Glutamatergic neuron (in vitro differentiated cells): ENCODE measurements around the gene RBM45. TPM values are rescaled to one million over a fixed set of nuclear protein-coding genes. Genes with fewer than 3 reads are reported as not detected.
A peak's percentile ranks its signal among the peaks of the same experiment; 100 is the strongest.

Experiments used
- DNase-seq: peaks from one replicate; pipeline ENCODE4 v3.0.0; 2022
- H3K27ac Mint-ChIP-seq: one replicate; pipeline ENCODE4 v1.8.0; 2020; ENCODE audit warnings: mild to moderate bottlenecking, mixed read lengths, inconsistent platforms; ENCODE audit not compliant: unreplicated experiment
- H3K27me3 Mint-ChIP-seq: one replicate; pipeline ENCODE4 v1.8.0; 2020; ENCODE audit warnings: mild to moderate bottlenecking, moderate library complexity, mixed read lengths, inconsistent platforms; ENCODE audit not compliant: unreplicated experiment
- H3K36me3 Mint-ChIP-seq: one replicate; pipeline ENCODE4 v1.8.0; 2020; ENCODE audit warnings: mild to moderate bottlenecking, mixed read lengths, inconsistent platforms; ENCODE audit not compliant: unreplicated experiment
- H3K4me1 Mint-ChIP-seq: one replicate; pipeline ENCODE4 v1.8.0; 2020; ENCODE audit warnings: mild to moderate bottlenecking, low read depth, mixed read lengths, inconsistent platforms; ENCODE audit not compliant: unreplicated experiment
- H3K4me3 Mint-ChIP-seq: one replicate; pipeline ENCODE4 v1.8.0; 2020; ENCODE audit warnings: mild to moderate bottlenecking, mixed read lengths, inconsistent platforms; ENCODE audit not compliant: unreplicated experiment
- H3K9me3 Mint-ChIP-seq: one replicate; pipeline ENCODE4 v1.8.0; 2020; ENCODE audit warnings: mild to moderate bottlenecking, moderate library complexity, mixed read lengths, inconsistent platforms; ENCODE audit not compliant: unreplicated experiment
- CTCF ChIP-seq: fragments of 200-600 bp; sonication (generic); IDR thresholded peaks from one replicate; pipeline ENCODE4 v1.5.0; 2021; ENCODE audit not compliant: partially characterized antibody, unreplicated experiment
- long read RNA-seq: library from polyadenylated mRNA; unstranded; transcript quantifications from one replicate; pipeline ENCODE4 v2.0.0, GENCODE V29; 2020; ENCODE audit not compliant: unreplicated experiment
- total RNA-seq: library from RNA; stranded (reverse); fragmentation: NEBNext Ultra II Directional; extraction: Animal tissue kit (Norgen Biotek cat#: 25700); gene quantifications from one replicate; pipeline ENCODE4 v1.2.1, GENCODE V29; 2021; ENCODE audit not compliant: unreplicated experiment

The RBM45 gene, protein sequence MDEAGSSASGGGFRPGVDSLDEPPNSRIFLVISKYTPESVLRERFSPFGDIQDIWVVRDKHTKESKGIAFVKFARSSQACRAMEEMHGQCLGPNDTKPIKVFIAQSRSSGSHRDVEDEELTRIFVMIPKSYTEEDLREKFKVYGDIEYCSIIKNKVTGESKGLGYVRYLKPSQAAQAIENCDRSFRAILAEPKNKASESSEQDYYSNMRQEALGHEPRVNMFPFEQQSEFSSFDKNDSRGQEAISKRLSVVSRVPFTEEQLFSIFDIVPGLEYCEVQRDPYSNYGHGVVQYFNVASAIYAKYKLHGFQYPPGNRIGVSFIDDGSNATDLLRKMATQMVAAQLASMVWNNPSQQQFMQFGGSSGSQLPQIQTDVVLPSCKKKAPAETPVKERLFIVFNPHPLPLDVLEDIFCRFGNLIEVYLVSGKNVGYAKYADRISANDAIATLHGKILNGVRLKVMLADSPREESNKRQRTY
- total RNA-seq = 15.3 TPM
- long read RNA-seq, transcript RBM45-201 (10 exons, 1,785 nt) = major isoform, 12 of 20 reads
- long read RNA-seq, partial matches to known transcripts = 1 of 20 reads
- long read RNA-seq, other reads (novel, unspliced or antisense) = 4 of 20 reads

DNA sequence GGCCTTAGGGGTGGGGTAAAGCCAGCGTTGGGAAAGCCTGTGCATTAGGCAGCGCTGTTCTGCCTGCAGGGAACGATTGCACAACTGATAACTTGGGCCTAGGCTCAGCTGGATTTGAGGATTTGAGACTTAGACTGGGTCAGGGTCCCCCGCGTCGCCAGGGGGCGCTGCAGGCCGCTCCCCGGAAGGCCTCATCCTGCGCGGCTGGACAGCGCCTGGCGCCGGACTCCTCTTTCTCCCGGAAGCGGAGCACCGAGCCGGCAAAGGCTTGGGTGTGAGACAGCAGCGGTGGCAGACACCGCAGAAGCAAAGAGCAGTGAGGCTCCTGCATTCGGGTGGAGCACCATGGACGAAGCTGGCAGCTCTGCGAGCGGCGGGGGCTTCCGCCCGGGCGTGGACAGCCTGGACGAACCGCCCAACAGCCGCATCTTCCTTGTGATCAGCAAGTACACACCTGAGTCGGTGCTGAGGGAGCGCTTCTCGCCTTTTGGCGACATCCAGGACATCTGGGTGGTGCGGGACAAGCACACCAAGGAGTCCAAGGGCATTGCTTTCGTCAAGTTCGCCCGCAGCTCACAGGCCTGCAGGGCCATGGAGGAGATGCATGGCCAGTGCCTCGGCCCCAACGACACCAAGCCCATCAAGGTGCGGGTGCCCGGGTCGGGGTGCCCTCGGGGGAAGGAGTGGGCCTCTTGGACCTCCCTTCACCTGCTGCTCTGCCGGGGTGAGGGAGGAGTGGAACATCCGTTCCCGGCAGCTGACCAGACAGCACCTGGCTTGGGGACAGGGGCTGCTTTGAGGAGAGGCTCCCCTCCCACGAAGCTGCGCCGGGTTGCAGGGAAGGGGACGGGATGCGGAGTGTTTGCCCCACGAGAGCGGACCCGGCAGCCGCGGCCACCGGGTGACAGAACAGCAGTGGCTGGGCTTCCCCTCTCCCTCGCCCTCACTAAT is at the start of gene RBM45:
Gene RBM45 (plus strand): TSS at position 236 of the 951 bp plus-strand sequence. CDS start 110 bp downstream, at position 346.
- peak; percentile 98 for TF ChIP-seq CTCF
- Mint-ChIP-seq H3K36me3 (no peaks in the 10 kb centered on the region), H3K4me1 (no peaks in the 10 kb centered on the region), H3K9me3 (peaks cover 8% of the 10 kb centered on the region), H3K4me3 (peak within 1 kb of the TSS; percentile 94), H3K27me3 (peaks cover 2% of the 10 kb centered on the region), H3K27ac (peak within 1 kb of the TSS; percentile 95)
- peak; percentile 95 for DNase-seq

- peaks cover 3% of the 10 kb centered on the region for H3K27me3 Mint-ChIP-seq
- TF ChIP-seq CTCF = no peak
- peaks cover 6% of the 10 kb centered on the region for H3K4me1 Mint-ChIP-seq
- no peaks in the 10 kb centered on the region for H3K9me3 Mint-ChIP-seq
- H3K4me3 Mint-ChIP-seq = no peak overlapping the region
- DNase-seq = no peak
- H3K36me3 Mint-ChIP-seq = no peaks in the 10 kb centered on the region
- H3K27ac Mint-ChIP-seq = no peak overlapping the region
These were observed 45.9 kb upstream of the RBM45 start for GRCh38 chr2:178066324-178066723.

- H3K27ac Mint-ChIP-seq = no peak overlapping the region
- peaks cover 3% of the 10 kb centered on the region for H3K27me3 Mint-ChIP-seq
- H3K4me3 Mint-ChIP-seq = no peak overlapping the region
- H3K9me3 Mint-ChIP-seq = no peaks in the 10 kb centered on the region
- H3K36me3 Mint-ChIP-seq = no peaks in the 10 kb centered on the region
- TF ChIP-seq CTCF = no peak
- peaks cover 6% of the 10 kb centered on the region for H3K4me1 Mint-ChIP-seq
- no peak for DNase-seq
These were observed 45.2 kb upstream of the RBM45 start for GRCh38 chr2:178066890-178067669.

DNA sequence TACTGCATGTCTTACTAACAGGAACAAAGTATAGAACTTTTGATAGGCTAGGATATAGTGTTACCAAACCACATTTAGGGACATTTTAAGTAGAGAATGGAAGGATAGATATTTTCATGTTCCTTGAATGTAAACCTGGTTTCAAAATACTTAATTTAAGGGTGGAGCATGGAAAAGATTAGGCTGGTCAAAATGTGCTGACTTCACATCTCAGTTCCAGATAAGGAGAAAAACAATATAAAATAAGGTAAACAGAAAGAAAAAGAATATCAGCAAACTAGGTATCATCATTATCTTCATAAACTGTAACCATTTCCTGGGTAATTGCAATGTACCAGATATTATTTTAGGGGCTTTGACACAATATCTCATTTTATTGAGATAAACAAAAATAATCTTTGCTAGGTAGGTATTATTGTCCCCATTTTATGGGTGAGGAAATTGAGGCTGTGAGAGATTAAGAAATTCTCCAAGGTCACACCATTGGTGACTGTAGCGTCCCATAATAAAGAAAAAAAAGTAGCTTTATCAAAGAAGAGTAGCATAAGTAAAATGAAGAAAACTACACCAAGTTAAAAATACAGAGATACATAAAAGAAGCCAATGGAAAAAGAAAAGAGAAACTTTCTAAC is 43.3 kb upstream of the RBM45 start:
- Mint-ChIP-seq H3K36me3 (no peaks in the 10 kb centered on the region), H3K27ac (no peak overlapping the region), H3K27me3 (peaks cover 3% of the 10 kb centered on the region), H3K4me1 (peaks cover 6% of the 10 kb centered on the region), H3K4me3 (no peak overlapping the region), H3K9me3 (no peaks in the 10 kb centered on the region)
- TF ChIP-seq CTCF = no peak
- no peak for DNase-seq
